WTC11 (cell line): ENCODE results near the gene ALDH9A1. TPM values are rescaled to one million over a fixed set of nuclear protein-coding genes. Genes with fewer than 3 reads are reported as not detected.

Source experiments
- ATAC-seq: fragments of 200-7000 bp; cut with Tn5 transposase; 2 replicates; pipeline ENCODE4 v1.10.0; 2021; ENCODE audit warnings: mild to moderate bottlenecking, moderate library complexity
- CTCF ChIA-PET: fragments of 300-600 bp; sonication (Branson Sonifier 250); formaldehyde crosslinking; loops from one replicate; lab custom pipeline; 2021; ENCODE audit warnings: antibody characterized with exemption; lab: Charles Lee
- POLR2A ChIA-PET: fragments of 350-600 bp; sonication (Branson Sonifier 250); formaldehyde crosslinking; loops from one replicate; lab custom pipeline; 2021; ENCODE audit warnings: antibody characterized with exemption; lab: Charles Lee
- DNase-seq: peaks from one replicate; pipeline ENCODE4 v3.0.0; 2021; ENCODE audit warnings: low spot score
- H3K27ac Mint-ChIP-seq: 2 replicates; pipeline ENCODE4 v1.8.0; 2021; ENCODE audit warnings: mixed read lengths
- H3K27me3 Mint-ChIP-seq: 2 replicates; pipeline ENCODE4 v1.8.0; 2021; ENCODE audit warnings: low read depth, mild to moderate bottlenecking, moderate library complexity, mixed read lengths
- H3K36me3 Mint-ChIP-seq: 2 replicates; pipeline ENCODE4 v1.8.0; 2021; ENCODE audit warnings: mixed read lengths
- H3K4me1 Mint-ChIP-seq: 2 replicates; pipeline ENCODE4 v1.8.0; 2022; ENCODE audit warnings: mixed read lengths
- H3K4me3 Mint-ChIP-seq: 2 replicates; pipeline ENCODE4 v1.8.0; 2021; ENCODE audit warnings: mild to moderate bottlenecking, moderate library complexity, mixed read lengths
- H3K9me3 Mint-ChIP-seq: 2 replicates; pipeline ENCODE4 v1.8.0; 2021; ENCODE audit warnings: mixed read lengths
- CBFB ChIP-seq: sonication (generic); formaldehyde crosslinking; IDR thresholded peaks from 2 replicates; pipeline ENCODE4 v1.8.1; 2022; ENCODE audit warnings: mild to moderate bottlenecking, low read depth, missing genetic modification reagents
- E2F4 ChIP-seq: sonication (generic); formaldehyde crosslinking; IDR thresholded peaks from 2 replicates; pipeline ENCODE4 v1.8.1; 2022; ENCODE audit warnings: low read depth, mild to moderate bottlenecking, moderate library complexity, missing genetic modification reagents, borderline replicate concordance
- EMX1 ChIP-seq: fragments of 250-450 bp; sonication (Bioruptor Pico); IDR thresholded peaks from 2 replicates; pipeline ENCODE4 v1.8.0; 2021; ENCODE audit warnings: mild to moderate bottlenecking
- GABPB1 ChIP-seq: sonication (generic); formaldehyde crosslinking; IDR thresholded peaks from 2 replicates; pipeline ENCODE4 v1.8.1; 2023; ENCODE audit warnings: mild to moderate bottlenecking, missing genetic modification reagents
- GRHL2 ChIP-seq: fragments of 250-450 bp; sonication (Bioruptor Pico); IDR thresholded peaks from 2 replicates; pipeline ENCODE4 v1.8.0; 2022; ENCODE audit warnings: mild to moderate bottlenecking, moderate library complexity; ENCODE audit not compliant: insufficient replicate concordance, severe bottlenecking
- IRF1 ChIP-seq: sonication (generic); formaldehyde crosslinking; IDR thresholded peaks from 2 replicates; pipeline ENCODE4 v1.8.0; 2023; ENCODE audit warnings: missing genetic modification reagents
- JAZF1 ChIP-seq: fragments of 250-450 bp; sonication (Bioruptor Pico); IDR thresholded peaks from 2 replicates; pipeline ENCODE4 v1.9.0; 2021; ENCODE audit warnings: moderate library complexity, mild to moderate bottlenecking, inconsistent platforms
- MAX ChIP-seq: sonication (generic); formaldehyde crosslinking; IDR thresholded peaks from 2 replicates; pipeline ENCODE4 v1.8.0; 2022; ENCODE audit warnings: mild to moderate bottlenecking, missing genetic modification reagents
- MYBL2 ChIP-seq: sonication (generic); formaldehyde crosslinking; IDR thresholded peaks from 2 replicates; pipeline ENCODE4 v1.8.1; 2023; ENCODE audit warnings: mild to moderate bottlenecking, moderate library complexity, missing genetic modification reagents
- SMAD4 ChIP-seq: sonication (generic); formaldehyde crosslinking; IDR thresholded peaks from 2 replicates; pipeline ENCODE4 v1.8.0; 2022; ENCODE audit warnings: mild to moderate bottlenecking, missing genetic modification reagents
- SP1 ChIP-seq: sonication (generic); formaldehyde crosslinking; conservative IDR thresholded peaks from 2 replicates; pipeline ENCODE4 v1.8.1; 2022; ENCODE audit warnings: missing genetic modification reagents
- ZNF512 ChIP-seq: sonication (generic); formaldehyde crosslinking; IDR thresholded peaks from 2 replicates; pipeline ENCODE4 v1.8.1; 2022; ENCODE audit warnings: missing genetic modification reagents, borderline replicate concordance
- ZSCAN18 ChIP-seq: fragments of 250-450 bp; sonication (Bioruptor Pico); IDR thresholded peaks from 2 replicates; pipeline ENCODE4 v2.1.2; 2022; ENCODE audit warnings: mild to moderate bottlenecking, moderate library complexity
- total RNA-seq: library from RNA; stranded (reverse); gene quantifications from 3 replicates; pipeline ENCODE4 v1.2.3, GENCODE V29; 2021
- TF ChIP-seq, protein P1 (sequence below): sonication (generic); formaldehyde crosslinking; IDR thresholded peaks from 2 replicates; pipeline ENCODE4 v1.8.1; 2023; ENCODE audit warnings: mild to moderate bottlenecking, missing genetic modification reagents, moderate library complexity
- TF ChIP-seq, protein P2 (sequence below): sonication (generic); formaldehyde crosslinking; IDR thresholded peaks from 2 replicates; pipeline ENCODE4 v1.8.1; 2022; ENCODE audit warnings: mild to moderate bottlenecking, missing genetic modification reagents, moderate library complexity, borderline replicate concordance
- TF ChIP-seq, protein P3 (sequence below): fragments of 200-600 bp; IDR thresholded peaks from 2 replicates; pipeline ENCODE4 v1.8.0; 2022; ENCODE audit warnings: antibody characterized with exemption

The ALDH9A1 gene
- total RNA-seq, 1 experiment from 2014 or later = 51.9 TPM

- H3K4me1 Mint-ChIP-seq = peaks cover 46% of the 10 kb centered on the region
These were observed 64.7 kb downstream of the ALDH9A1 start for GRCh38 chr1:165633614-165634013.

DNA sequence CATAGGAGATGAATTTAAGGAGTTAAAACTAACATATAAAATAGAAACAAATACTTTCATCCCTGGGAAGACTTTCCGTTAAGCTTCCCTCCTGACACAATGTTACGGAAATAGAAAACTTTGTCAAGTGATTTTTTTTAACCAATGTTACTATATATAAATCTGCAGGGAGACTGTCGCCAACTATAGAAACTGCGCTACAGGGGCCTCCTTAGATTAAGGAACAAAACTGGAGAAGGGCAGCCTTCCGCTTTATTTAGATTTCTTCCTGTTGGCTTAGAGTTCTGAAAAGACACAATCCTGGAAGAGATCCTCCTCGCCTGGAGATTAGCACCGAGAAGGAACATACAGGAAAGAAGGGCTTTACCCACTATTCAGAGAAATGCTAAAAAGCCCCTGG, 65.9 kb downstream of the ALDH9A1 start:
- ATAC-seq = no peak
- no peak for DNase-seq
- CTCF ChIA-PET = interaction anchor here (1.2 kb wide), 1 partner anchor 30 kb away, joined by 5 read pairs; no protein-coding TSS in a partner anchor
- no peak overlapping the region for H3K27ac Mint-ChIP-seq
- no peaks in the 10 kb centered on the region; the same call in 1 of the 2 replicates for H3K27me3 Mint-ChIP-seq
- no peak overlapping the region for H3K4me3 Mint-ChIP-seq
- H3K9me3 Mint-ChIP-seq = no peaks in the 10 kb centered on the region
- H3K4me1 Mint-ChIP-seq = peaks cover 50% of the 10 kb centered on the region
- POLR2A ChIA-PET = interaction anchor here (0.6 kb wide), 1 partner anchor 14 kb away, joined by 3 read pairs; no protein-coding TSS in a partner anchor
- peaks cover 5% of the 10 kb centered on the region for H3K36me3 Mint-ChIP-seq
- TF ChIP-seq ZSCAN18 (no peak), GABPB1 (CRISPR knock-in tag) (no peak), SP1 (no peak), CBFB (no peak), E2F4 (no peak), SMAD4 (CRISPR knock-in tag) (no peak), ZNF512 (CRISPR knock-in tag) (no peak)
- TF ChIP-seq, protein P1, sequence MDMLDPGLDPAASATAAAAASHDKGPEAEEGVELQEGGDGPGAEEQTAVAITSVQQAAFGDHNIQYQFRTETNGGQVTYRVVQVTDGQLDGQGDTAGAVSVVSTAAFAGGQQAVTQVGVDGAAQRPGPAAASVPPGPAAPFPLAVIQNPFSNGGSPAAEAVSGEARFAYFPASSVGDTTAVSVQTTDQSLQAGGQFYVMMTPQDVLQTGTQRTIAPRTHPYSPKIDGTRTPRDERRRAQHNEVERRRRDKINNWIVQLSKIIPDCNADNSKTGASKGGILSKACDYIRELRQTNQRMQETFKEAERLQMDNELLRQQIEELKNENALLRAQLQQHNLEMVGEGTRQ (CRISPR knock-in tag) = no peak
- TF ChIP-seq, protein P2, sequence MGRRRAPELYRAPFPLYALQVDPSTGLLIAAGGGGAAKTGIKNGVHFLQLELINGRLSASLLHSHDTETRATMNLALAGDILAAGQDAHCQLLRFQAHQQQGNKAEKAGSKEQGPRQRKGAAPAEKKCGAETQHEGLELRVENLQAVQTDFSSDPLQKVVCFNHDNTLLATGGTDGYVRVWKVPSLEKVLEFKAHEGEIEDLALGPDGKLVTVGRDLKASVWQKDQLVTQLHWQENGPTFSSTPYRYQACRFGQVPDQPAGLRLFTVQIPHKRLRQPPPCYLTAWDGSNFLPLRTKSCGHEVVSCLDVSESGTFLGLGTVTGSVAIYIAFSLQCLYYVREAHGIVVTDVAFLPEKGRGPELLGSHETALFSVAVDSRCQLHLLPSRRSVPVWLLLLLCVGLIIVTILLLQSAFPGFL (CRISPR knock-in tag) = no peak

More at GRCh38 chr1:165633614-165634013, 64.7 kb downstream of the ALDH9A1 start:
- Mint-ChIP-seq H3K9me3 (no peaks in the 10 kb centered on the region), H3K36me3 (peaks cover 5% of the 10 kb centered on the region), H3K27me3 (no peaks in the 10 kb centered on the region; the same call in 1 of the 2 replicates), H3K27ac (no peak overlapping the region), H3K4me3 (0 out of 2 replicates have a peak overlapping the region, but pooled peaks have one; percentile 1)
- CTCF ChIA-PET = interaction anchor here (1.0 kb wide), 1 partner anchor 65 kb away, joined by 3 read pairs; the partner anchor contains the start of gene ALDH9A1
- ATAC-seq = no peak
- TF ChIP-seq GRHL2 (CRISPR knock-in tag) (no peak), MAX (CRISPR knock-in tag) (no peak), MYBL2 (CRISPR knock-in tag) (no peak), ZNF512 (CRISPR knock-in tag) (no peak), EMX1 (no peak), JAZF1 (CRISPR knock-in tag) (no peak), IRF1 (CRISPR knock-in tag) (no peak)
- TF ChIP-seq, protein P1 (CRISPR knock-in tag) = no peak
- TF ChIP-seq, protein P3, sequence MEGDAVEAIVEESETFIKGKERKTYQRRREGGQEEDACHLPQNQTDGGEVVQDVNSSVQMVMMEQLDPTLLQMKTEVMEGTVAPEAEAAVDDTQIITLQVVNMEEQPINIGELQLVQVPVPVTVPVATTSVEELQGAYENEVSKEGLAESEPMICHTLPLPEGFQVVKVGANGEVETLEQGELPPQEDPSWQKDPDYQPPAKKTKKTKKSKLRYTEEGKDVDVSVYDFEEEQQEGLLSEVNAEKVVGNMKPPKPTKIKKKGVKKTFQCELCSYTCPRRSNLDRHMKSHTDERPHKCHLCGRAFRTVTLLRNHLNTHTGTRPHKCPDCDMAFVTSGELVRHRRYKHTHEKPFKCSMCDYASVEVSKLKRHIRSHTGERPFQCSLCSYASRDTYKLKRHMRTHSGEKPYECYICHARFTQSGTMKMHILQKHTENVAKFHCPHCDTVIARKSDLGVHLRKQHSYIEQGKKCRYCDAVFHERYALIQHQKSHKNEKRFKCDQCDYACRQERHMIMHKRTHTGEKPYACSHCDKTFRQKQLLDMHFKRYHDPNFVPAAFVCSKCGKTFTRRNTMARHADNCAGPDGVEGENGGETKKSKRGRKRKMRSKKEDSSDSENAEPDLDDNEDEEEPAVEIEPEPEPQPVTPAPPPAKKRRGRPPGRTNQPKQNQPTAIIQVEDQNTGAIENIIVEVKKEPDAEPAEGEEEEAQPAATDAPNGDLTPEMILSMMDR = no peak
- POLR2A ChIA-PET = interaction anchor here (0.7 kb wide), 1 partner anchor 291 kb away, joined by 3 read pairs; no protein-coding TSS in a partner anchor
- DNase-seq = no peak
